ENCODE measurements around the gene RTKN.

GRCh38 chr2:74421221-74421870, 20.4 kb downstream of the RTKN start, which contains the start of the genes C2orf81 and WDR54:
- TF ChIP-seq CTCF (IDR thresholded peaks at IDR 0.05) = no peak
- 0 out of 2 replicates have a peak, but pooled peaks have one; percentile 44 for TF ChIP-seq POLR2AphosphoS5 (IDR thresholded peaks at IDR 0.05; ENCODE audit: low read depth, low read length)
- TF ChIP-seq REST (IDR thresholded peaks at IDR 0.05; ENCODE audit: insufficient read depth in 1 of 2, low read depth in 2 of 2, low read length in 1 of 2) = no peak
- no peak for TF ChIP-seq TCF7L2 (IDR thresholded peaks at IDR 0.05; ENCODE audit: low read depth, low read length)

All from Panc1 (cell line).